Suprapubic skin (tissue), 4 donors: ENCODE data around the gene MAP2K6. TPM values are rescaled to one million over a fixed set of nuclear protein-coding genes. Genes with fewer than 3 reads are reported as not detected.

Experiments
- DNase-seq, 2 donors: peaks; one replicate each; pipeline ENCODE4 v3.0.0-alpha.2; 2019; ENCODE audit warnings: low spot score in 2 of 2
- H3K27ac ChIP-seq: fragments of 200-600 bp; sonication (generic); one replicate; pipeline ENCODE4 v1.5.1; 2019
- H3K27me3 ChIP-seq: fragments of 200-600 bp; sonication (generic); one replicate; pipeline ENCODE4 v1.5.1; 2019
- H3K36me3 ChIP-seq: fragments of 200-600 bp; sonication (generic); one replicate; pipeline ENCODE4 v1.5.1; 2019
- H3K4me1 ChIP-seq: fragments of 200-600 bp; sonication (generic); one replicate; pipeline ENCODE4 v1.5.1; 2019
- H3K4me3 ChIP-seq: fragments of 200-600 bp; sonication (generic); one replicate; pipeline ENCODE4 v1.5.1; 2019; ENCODE audit warnings: mild to moderate bottlenecking
- H3K9me3 ChIP-seq: fragments of 200-600 bp; sonication (generic); one replicate; pipeline ENCODE4 v1.5.1; 2019
- EP300 ChIP-seq: sonication (generic); formaldehyde crosslinking; IDR thresholded peaks from one replicate; pipeline ENCODE4 v1.6.1; 2017; ENCODE audit warnings: antibody characterized with exemption
- POLR2A ChIP-seq, 2 donors: fragments of 450-650 bp; IDR thresholded peaks; one replicate each; pipeline ENCODE4 v1.6.1; 2017; ENCODE audit warnings: antibody characterized with exemption in 2 of 2, mild to moderate bottlenecking in 2 of 2, moderate library complexity in 2 of 2
- POLR2AphosphoS5 ChIP-seq, 3 donors: sonication (generic); formaldehyde crosslinking; IDR thresholded peaks; one replicate each; pipeline ENCODE4 v1.6.1; 2017; ENCODE audit warnings: antibody characterized with exemption in 3 of 3
- WGBS: methylation state at CpG from one replicate; pipeline ENCODE4 v1.1.5; 2018; 5-methylcytosine and 5-hydroxymethylcytosine counted together
- total RNA-seq, 4 donors: library from RNA; depleted of rRNA; stranded (reverse); fragments of >200 nt; gene quantifications; one replicate each; pipeline ENCODE4 v1.1.0, GENCODE V29; 2016
- TF ChIP-seq, protein P1 (sequence below), 2 donors: fragments of 200-600 bp in 1 of 2; fragments of 450-650 bp in 1 of 2; sonication (generic) in 1 of 2; IDR thresholded peaks; one replicate each; pipeline ENCODE4 v1.5.1; 2016 to 2019; ENCODE audit warnings: antibody characterized with exemption in 2 of 2, mild to moderate bottlenecking in 1 of 2, moderate library complexity in 1 of 2

MAP2K6 gene
- total RNA-seq, 4 donors from 2014 or later = 2.4 to 6.3 (median 3.9) TPM

DNA sequence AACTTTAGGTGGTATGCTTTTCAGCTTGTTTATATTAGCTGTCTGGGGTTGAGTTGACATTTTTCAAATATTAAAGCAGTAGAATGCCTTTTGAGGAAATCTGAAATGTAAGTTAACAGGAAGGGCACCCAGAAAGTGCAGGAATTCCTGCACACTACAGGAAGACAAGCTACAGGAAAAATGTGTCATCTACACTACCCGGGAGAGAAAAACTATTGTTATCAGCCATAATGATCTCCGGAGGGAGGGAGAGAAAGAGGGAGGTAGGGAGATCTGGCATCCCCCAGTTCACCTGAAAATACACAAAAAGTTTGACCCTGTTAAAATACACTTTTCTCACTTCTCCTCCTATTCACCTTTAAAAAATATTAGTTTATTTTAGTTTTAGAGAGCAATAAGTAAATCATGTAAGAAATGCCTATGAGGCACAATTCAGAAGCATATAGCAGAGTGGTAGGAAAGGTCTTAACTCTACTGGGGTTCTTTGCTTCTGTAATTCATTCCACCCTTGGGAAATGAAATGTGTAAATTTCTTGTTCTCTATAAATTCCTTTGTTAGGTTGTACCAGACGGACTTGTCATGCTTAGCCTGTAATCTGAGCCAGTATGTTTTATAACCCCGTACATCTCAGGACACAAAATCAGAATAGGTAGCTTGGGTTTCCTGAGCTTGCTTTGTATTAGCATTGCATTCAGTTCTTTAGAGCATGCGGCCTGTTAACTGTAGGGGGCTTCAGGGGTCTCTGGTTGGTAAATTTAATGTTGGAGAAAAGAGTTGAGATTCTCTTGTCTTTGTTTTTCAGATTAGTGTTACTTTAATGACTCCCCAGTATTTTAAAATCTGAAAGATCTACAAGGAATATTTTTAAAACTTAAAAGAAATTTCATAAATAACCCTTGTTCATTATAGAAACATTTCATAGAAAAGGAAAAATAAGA, 3.3 kb downstream of the MAP2K6 start:
- peaks cover 31% of the 10 kb centered on the region for H3K4me1 ChIP-seq
- H3K27me3 ChIP-seq = no peaks in the 10 kb centered on the region
- WGBS = 45% methylated on average over 5 of the region's 5 CpGs
- H3K9me3 ChIP-seq = no peaks in the 10 kb centered on the region
- no peak overlapping the region for H3K27ac ChIP-seq
- no peak overlapping the region for H3K4me3 ChIP-seq
- H3K36me3 ChIP-seq = no peaks in the 10 kb centered on the region
- TF ChIP-seq, protein P1, sequence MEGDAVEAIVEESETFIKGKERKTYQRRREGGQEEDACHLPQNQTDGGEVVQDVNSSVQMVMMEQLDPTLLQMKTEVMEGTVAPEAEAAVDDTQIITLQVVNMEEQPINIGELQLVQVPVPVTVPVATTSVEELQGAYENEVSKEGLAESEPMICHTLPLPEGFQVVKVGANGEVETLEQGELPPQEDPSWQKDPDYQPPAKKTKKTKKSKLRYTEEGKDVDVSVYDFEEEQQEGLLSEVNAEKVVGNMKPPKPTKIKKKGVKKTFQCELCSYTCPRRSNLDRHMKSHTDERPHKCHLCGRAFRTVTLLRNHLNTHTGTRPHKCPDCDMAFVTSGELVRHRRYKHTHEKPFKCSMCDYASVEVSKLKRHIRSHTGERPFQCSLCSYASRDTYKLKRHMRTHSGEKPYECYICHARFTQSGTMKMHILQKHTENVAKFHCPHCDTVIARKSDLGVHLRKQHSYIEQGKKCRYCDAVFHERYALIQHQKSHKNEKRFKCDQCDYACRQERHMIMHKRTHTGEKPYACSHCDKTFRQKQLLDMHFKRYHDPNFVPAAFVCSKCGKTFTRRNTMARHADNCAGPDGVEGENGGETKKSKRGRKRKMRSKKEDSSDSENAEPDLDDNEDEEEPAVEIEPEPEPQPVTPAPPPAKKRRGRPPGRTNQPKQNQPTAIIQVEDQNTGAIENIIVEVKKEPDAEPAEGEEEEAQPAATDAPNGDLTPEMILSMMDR (IDR thresholded peaks at IDR 0.05) = no peak
- TF ChIP-seq POLR2AphosphoS5 (IDR thresholded peaks at IDR 0.05) = no peak
- DNase-seq = no peak

DNA sequence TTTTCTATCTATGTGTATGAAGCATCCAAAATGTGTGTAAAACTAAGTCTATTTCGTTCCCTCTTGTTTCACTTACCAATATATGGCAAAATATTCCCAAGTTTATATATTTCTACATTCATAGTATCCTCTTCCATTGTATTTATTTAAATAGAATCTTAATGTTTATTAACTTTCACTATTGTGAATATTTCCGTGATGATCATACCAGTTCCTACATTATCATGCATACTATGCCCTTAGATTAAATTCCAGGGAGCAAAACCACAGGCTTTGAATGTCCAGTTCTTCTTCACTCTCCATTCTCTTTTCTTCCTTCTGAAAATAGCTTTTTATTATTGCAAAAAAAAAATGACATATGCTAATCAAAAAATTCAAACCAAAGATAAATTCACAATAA, 4.0 kb downstream of the MAP2K6 start:
- H3K4me3 ChIP-seq = no peak overlapping the region
- 89% methylated on average over 2 of the region's 2 CpGs for WGBS
- H3K4me1 ChIP-seq = peaks cover 31% of the 10 kb centered on the region
- no peak for DNase-seq
- no peaks in the 10 kb centered on the region for H3K9me3 ChIP-seq
- H3K27ac ChIP-seq = no peak overlapping the region
- H3K27me3 ChIP-seq = no peaks in the 10 kb centered on the region
- H3K36me3 ChIP-seq = no peaks in the 10 kb centered on the region
- TF ChIP-seq EP300 = no peak
- no peak for TF ChIP-seq POLR2AphosphoS5 (IDR thresholded peaks at IDR 0.05)
- TF ChIP-seq, protein P1 (IDR thresholded peaks at IDR 0.05) = no peak

DNA sequence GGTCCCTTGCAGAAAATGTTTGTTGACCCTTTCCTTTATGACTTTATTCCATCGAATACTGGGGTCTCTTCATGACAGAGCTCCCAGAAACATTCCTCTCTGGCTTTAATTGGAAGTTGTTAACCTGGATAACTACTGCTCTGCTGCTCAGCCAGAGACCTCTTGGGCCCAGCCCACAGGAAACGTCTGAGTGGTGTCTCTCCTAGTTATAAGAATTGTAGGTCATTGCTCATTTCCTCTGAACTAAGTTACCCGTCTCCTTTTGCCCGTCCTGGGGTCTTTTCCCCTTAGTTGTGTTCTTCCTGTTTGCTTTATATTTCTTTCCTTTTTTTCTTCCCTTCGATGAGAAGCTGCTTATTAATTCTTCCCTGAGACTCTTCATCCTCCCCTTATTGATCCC, 9.0 kb downstream of the MAP2K6 start:
- TF ChIP-seq POLR2A (IDR thresholded peaks at IDR 0.05) = no peak
- no peak for TF ChIP-seq POLR2AphosphoS5 (IDR thresholded peaks at IDR 0.05)
- TF ChIP-seq, protein P1 (IDR thresholded peaks at IDR 0.05) = no peak
- Histone ChIP-seq H3K27ac (no peak overlapping the region), H3K4me3 (no peak overlapping the region), H3K36me3 (no peaks in the 10 kb centered on the region), H3K27me3 (no peaks in the 10 kb centered on the region), H3K4me1 (peaks cover 3% of the 10 kb centered on the region), H3K9me3 (no peaks in the 10 kb centered on the region)
- DNase-seq = no peak
- WGBS = 74% methylated on average over 5 of the region's 5 CpGs

DNA sequence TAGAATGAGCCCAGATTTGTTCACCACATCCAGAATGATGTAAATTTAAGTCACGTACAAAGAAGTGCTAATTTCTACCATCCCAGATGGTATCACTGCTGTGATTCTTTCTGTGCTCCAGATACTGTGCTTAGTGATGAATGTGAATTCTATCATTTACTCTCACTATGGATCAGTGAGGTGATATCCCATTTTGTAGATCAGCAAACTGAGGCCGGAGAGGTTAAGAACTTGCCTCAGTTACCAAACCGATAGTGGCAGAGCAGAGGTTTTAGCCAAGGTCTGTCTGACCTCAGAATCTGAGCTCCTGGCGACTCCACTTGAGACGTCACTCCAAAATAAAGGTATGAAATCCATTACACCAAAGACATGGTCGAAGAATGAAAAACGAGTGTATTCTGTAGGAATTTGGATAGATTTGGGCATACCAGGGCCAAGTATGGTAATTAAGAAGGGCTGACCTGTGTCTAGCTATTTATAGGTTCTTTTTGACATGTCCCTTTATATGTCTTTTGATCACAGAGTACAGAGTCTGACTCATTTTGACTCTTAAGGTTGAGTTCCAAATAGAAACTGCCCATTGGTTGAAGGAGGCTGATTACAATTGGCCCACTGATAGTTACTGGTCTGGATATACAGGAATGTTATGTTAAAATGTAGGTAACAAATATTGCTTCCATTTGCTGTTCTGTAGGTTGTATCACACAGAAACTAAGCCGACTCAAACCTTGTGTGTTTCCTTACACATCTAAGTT, 10.0 kb downstream of the MAP2K6 start:
- Histone ChIP-seq H3K27me3 (no peaks in the 10 kb centered on the region), H3K9me3 (no peaks in the 10 kb centered on the region), H3K4me1 (peaks cover 5% of the 10 kb centered on the region), H3K36me3 (no peaks in the 10 kb centered on the region), H3K27ac (no peak overlapping the region), H3K4me3 (no peak overlapping the region)
- WGBS = 90% methylated on average over 8 of the region's 8 CpGs
- no peak for DNase-seq
- TF ChIP-seq, protein P1 (IDR thresholded peaks at IDR 0.05) = no peak
- TF ChIP-seq EP300 (no peak), POLR2AphosphoS5 (IDR thresholded peaks at IDR 0.05) (no peak), POLR2A (IDR thresholded peaks at IDR 0.05) (no peak)

DNA sequence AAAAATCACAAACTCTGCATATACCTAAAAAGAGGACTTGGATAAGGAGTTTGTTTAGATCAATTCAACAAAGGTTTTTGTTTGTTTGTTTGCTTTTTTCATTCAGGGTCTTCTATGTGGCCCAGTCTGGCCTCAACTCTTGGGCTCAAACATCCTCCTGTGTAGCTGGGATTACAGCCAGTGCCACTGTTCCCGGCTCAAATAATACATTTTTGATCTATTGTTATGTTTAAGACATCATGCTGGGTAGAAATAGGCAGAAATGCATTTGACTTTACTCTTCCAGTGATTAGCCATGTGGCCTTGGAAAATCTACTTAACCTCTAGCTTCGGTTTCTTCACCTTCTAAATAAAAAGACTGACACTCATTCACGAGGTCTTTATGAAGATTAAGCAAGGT, 11.5 kb downstream of the MAP2K6 start:
- DNase-seq = no peak
- H3K27me3 ChIP-seq = no peaks in the 10 kb centered on the region
- 93% methylated on average over 3 of the region's 3 CpGs for WGBS
- no peak overlapping the region for H3K27ac ChIP-seq
- peaks cover 14% of the 10 kb centered on the region for H3K4me1 ChIP-seq
- no peak overlapping the region for H3K4me3 ChIP-seq
- no peaks in the 10 kb centered on the region for H3K36me3 ChIP-seq
- TF ChIP-seq EP300 = no peak
- no peak for TF ChIP-seq POLR2AphosphoS5 (IDR thresholded peaks at IDR 0.05)
- TF ChIP-seq, protein P1 (IDR thresholded peaks at IDR 0.05) = no peak
- no peak for TF ChIP-seq POLR2A (IDR thresholded peaks at IDR 0.05)
- no peaks in the 10 kb centered on the region for H3K9me3 ChIP-seq
